ENCODE data around the gene ALOXE3. TPM values are rescaled to one million over a fixed set of nuclear protein-coding genes. Genes with fewer than 3 reads are reported as not detected.
A peak's percentile ranks its signal among the peaks of the same experiment; 100 is the strongest.

ALOXE3 gene
- total and polyA plus RNA-seq, 12 donors = 0.09 TPM; not detected in 11

DNA sequence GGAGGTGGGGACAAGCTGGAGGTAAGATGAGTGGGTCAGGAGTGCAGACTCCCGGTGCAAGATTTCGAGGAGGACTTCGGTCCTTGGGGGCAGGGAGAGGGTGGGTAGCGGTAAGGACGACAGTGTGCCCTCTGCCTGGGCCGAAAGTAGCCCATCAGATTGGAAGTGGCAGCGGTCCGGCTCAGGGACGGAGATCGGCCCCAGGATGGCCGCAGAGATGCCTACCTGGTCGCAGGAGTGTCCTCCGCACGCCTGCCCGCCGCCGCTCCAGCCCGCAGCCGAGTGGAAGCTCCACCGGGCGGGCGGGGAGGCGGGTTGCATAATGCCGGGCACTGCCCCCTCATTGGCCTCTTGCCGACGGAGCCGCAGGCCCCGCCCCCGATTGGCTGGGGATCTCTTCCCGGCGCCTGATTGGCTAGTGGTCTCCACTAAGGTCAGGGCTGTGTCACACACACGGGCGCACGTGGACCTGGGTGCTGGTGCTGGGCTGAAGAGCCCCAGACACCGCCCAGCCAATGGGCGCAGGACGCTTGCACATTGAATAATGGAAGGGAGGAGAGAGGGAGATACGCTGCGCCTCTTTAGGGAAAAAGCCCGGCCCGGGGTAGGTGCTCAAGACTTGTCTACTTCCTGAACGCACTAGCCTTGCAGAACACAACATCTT is 33.9 kb upstream of the ALOXE3 start, which contains the start of gene PER1:
TSS of gene PER1 (minus strand) at position 293 of the 664 bp plus-strand sequence. CDS start 1,698 bp downstream, outside the sequence.
- peak; percentile 20 to 69 (median 53) for ATAC-seq
- Histone ChIP-seq H3K9me3 (no peaks in the 10 kb centered on the region), H3K36me3 (peaks cover 26 to 42% (median 35%) of the 10 kb centered on the region in 9 donors), H3K4me3 (peak within 1 kb of the TSS; percentile 53 to 96 (median 78)), H3K27me3 (no peaks in the 10 kb centered on the region), H3K4me1 (peaks cover 32 to 75% (median 57%) of the 10 kb centered on the region in 9 donors), H3K27ac (peak within 1 kb of the TSS; percentile 97 to 100 (median 100))
- peak; percentile 96 to 98 for DNase-seq
- TF ChIP-seq, protein P1, sequence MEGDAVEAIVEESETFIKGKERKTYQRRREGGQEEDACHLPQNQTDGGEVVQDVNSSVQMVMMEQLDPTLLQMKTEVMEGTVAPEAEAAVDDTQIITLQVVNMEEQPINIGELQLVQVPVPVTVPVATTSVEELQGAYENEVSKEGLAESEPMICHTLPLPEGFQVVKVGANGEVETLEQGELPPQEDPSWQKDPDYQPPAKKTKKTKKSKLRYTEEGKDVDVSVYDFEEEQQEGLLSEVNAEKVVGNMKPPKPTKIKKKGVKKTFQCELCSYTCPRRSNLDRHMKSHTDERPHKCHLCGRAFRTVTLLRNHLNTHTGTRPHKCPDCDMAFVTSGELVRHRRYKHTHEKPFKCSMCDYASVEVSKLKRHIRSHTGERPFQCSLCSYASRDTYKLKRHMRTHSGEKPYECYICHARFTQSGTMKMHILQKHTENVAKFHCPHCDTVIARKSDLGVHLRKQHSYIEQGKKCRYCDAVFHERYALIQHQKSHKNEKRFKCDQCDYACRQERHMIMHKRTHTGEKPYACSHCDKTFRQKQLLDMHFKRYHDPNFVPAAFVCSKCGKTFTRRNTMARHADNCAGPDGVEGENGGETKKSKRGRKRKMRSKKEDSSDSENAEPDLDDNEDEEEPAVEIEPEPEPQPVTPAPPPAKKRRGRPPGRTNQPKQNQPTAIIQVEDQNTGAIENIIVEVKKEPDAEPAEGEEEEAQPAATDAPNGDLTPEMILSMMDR (IDR thresholded peaks at IDR 0.05) = no peak
- 1 to 2% methylated on average over 42 of the region's 42 CpGs for WGBS, 2 donors
- intact Hi-C loops (cut with DNase I) = loop anchor here in 4 of 10 donors (5.0 to 10.0 kb wide), 4 partner anchors 297 to 317 kb away; partner anchors contain the start of genes CYB5D1 (in 1 of the 4), KDM6B (in 1 of the 4), NAA38 (in 1 of the 4) and TMEM88 (in 1 of the 4)

DNA sequence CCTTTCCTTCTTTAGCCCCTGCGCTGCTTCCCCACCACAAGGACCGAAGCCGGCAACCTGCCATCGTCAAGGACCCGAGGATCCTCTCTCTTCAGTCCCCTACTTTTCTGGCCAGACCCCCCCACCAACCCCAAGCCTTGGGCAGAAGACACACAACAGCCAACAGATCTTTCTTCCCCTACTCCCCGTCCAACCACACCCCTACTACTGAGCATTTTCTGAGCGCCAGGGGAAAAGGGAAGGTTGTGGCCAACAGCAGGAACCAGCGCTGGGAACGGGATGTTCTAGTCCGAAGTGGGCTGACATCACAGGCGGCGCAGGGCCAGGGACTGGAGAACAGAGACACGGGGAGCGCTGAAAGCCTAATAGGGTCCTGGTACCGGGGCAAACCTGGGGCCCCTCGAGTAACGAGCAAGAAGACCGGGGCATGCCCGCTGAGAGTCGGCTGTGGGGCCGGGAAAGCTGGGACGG is 33.4 kb upstream of the ALOXE3 start:
- peak; percentile 93 to 95 for DNase-seq
- peak overlapping the region; percentile 53 to 96 (median 78) for H3K4me3 ChIP-seq
- H3K36me3 ChIP-seq = peaks cover 29 to 47% (median 41%) of the 10 kb centered on the region in 9 donors
- TF ChIP-seq, protein P1 (IDR thresholded peaks at IDR 0.05) = no peak
- H3K27ac ChIP-seq = peak overlapping the region; percentile 97 to 100 (median 100)
- 0 to 1% methylated on average over 22 of the region's 22 CpGs for WGBS, 2 donors
- H3K4me1 ChIP-seq = peaks cover 28 to 72% (median 53%) of the 10 kb centered on the region in 9 donors
- H3K9me3 ChIP-seq = no peaks in the 10 kb centered on the region
- H3K27me3 ChIP-seq = no peaks in the 10 kb centered on the region
- peak; percentile 3 to 44 (median 14) for ATAC-seq
- intact Hi-C loops (cut with DNase I) = loop anchor here in 4 of 10 donors (1.0 to 10.0 kb wide), 5 partner anchors 12 to 317 kb away; partner anchors contain the start of genes CYB5D1 (in 1 of the 4), KDM6B (in 1 of the 4), NAA38 (in 1 of the 4) and TMEM88 (in 1 of the 4)

DNA sequence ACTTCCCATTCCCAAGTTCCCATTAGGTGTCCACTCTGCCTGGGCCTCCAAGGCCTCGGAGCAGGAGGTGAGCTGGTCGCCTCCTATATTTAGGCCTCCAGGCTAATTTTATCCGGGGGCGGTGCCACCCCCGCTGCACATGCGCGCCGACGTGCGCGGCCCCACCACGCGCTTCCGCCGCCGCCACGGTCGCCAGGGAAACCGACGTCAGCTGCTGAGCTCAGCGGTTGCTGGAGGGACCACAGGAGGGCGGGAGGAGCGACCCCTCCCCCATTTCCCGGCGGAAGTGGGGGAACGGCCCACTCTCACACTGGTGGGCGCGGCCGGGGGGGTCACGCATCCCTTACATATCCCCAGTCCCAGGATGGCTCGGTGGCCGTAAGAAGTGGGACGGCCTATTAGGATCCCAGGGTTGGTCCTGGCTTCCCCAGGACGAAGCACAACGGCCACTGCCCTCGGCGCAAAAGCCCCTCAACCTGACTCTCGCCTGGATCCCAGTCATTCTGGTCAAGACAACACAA is 32.9 kb upstream of the ALOXE3 start:
- Histone ChIP-seq H3K36me3 (peaks cover 34 to 52% (median 45%) of the 10 kb centered on the region in 9 donors), H3K4me1 (peaks cover 28 to 76% (median 53%) of the 10 kb centered on the region in 9 donors), H3K27me3 (no peaks in the 10 kb centered on the region), H3K9me3 (no peaks in the 10 kb centered on the region), H3K27ac (peak overlapping the region; percentile 97 to 100 (median 100)), H3K4me3 (peak overlapping the region; percentile 53 to 96 (median 78))
- intact Hi-C loops (cut with DNase I) = loop anchor here in 4 of 10 donors (1.0 to 10.0 kb wide), 5 partner anchors 12 to 316 kb away; partner anchors contain the start of genes CYB5D1 (in 1 of the 4), KDM6B (in 1 of the 4), NAA38 (in 1 of the 4) and TMEM88 (in 1 of the 4)
- 1% methylated on average over 36 to 38 of the region's 38 CpGs for WGBS, 2 donors
- peak; percentile 44 to 62 (median 52) for ATAC-seq
- DNase-seq = peak; percentile 94 to 96
- TF ChIP-seq, protein P1 (IDR thresholded peaks at IDR 0.05) = no peak
